ENCODE data around the gene OR7G2.

GRCh38 chr19:9109959-9110358 lies 2.7 kb upstream of the OR7G2 start:
- no peak for TF ChIP-seq ARNTL (CRISPR knock-in tag; IDR thresholded peaks at IDR 0.05; ENCODE audit: borderline replicate concordance, low read depth)
- TF ChIP-seq TOX (CRISPR knock-in tag; IDR thresholded peaks at IDR 0.05; ENCODE audit: borderline replicate concordance): no peak
- TF ChIP-seq ZC3H10 (CRISPR knock-in tag; IDR thresholded peaks at IDR 0.05): no peak
- TF ChIP-seq SNAI2 (CRISPR knock-in tag; IDR thresholded peaks at IDR 0.05): no peak
- TF ChIP-seq ZFP3 (CRISPR knock-in tag; IDR thresholded peaks at IDR 0.05): no peak
- TF ChIP-seq ZFP30 (CRISPR knock-in tag; IDR thresholded peaks at IDR 0.05): no peak
- no peak for TF ChIP-seq ZNF565 (CRISPR knock-in tag; conservative IDR thresholded peaks at IDR 0.05; ENCODE audit: low read depth)
- no peak for TF ChIP-seq PPARA (CRISPR knock-in tag; IDR thresholded peaks at IDR 0.05; ENCODE audit: borderline replicate concordance)
- no peak for TF ChIP-seq PATZ1 (CRISPR knock-in tag; IDR thresholded peaks at IDR 0.05; ENCODE audit: borderline replicate concordance)
- no peak for TF ChIP-seq ISL1 (CRISPR knock-in tag; IDR thresholded peaks at IDR 0.05)
- no peak for TF ChIP-seq ZNF70 (CRISPR knock-in tag; IDR thresholded peaks at IDR 0.05)
